ENCODE measurements around the gene YJU2. TPM values are rescaled to one million over a fixed set of nuclear protein-coding genes. Genes with fewer than 3 reads are reported as not detected.

Gene YJU2
- 36.8 and 40.6 TPM in 2 replicates for total RNA-seq

GRCh38 chr19:4246767-4247593, at the start of gene YJU2:
Gene YJU2, plus strand, starts transcription at chr19:4247080. Its CDS starts 67 bp downstream, at chr19:4247147.
- Mint-ChIP-seq H3K4me1 (ENCODE audit: low read depth) (peaks cover 11% of the 10 kb centered on the region), H3K9me3 (peaks cover 2% of the 10 kb centered on the region), H3K27ac (peak within 1 kb of the TSS; percentile 100), H3K27me3 (ENCODE audit: insufficient read depth) (no peaks in the 10 kb centered on the region), H3K36me3 (ENCODE audit: low read depth) (peaks cover 36% of the 10 kb centered on the region), H3K4me3 (peak within 1 kb of the TSS; percentile 96)
- peak; percentile 99 for DNase-seq (ENCODE audit: low spot score)
- intact Hi-C loops (cut with micrococcal nuclease) = loop anchor here (1.0 to 2.0 kb wide), 11 partner anchors 18 to 484 kb away; partner anchors contain the start of genes ANKRD24, CHAF1A, EBI3 and FSD1

- peaks cover 3% of the 10 kb centered on the region for H3K36me3 Mint-ChIP-seq (ENCODE audit: low read depth)
- peak overlapping the region; percentile 21 for H3K27ac Mint-ChIP-seq
- intact Hi-C loops (cut with micrococcal nuclease) = no loop called here
- no peak overlapping the region for H3K4me3 Mint-ChIP-seq
- no peak for DNase-seq (ENCODE audit: low spot score)
- H3K27me3 Mint-ChIP-seq (ENCODE audit: insufficient read depth) = peaks cover 17% of the 10 kb centered on the region
- H3K9me3 Mint-ChIP-seq = peaks cover 10% of the 10 kb centered on the region
- H3K4me1 Mint-ChIP-seq (ENCODE audit: low read depth) = peaks cover 6% of the 10 kb centered on the region
These were observed 49.7 kb upstream of the YJU2 start for GRCh38 chr19:4197228-4197624.

- peaks cover 10% of the 10 kb centered on the region for H3K9me3 Mint-ChIP-seq
- peaks cover 3% of the 10 kb centered on the region for H3K36me3 Mint-ChIP-seq (ENCODE audit: low read depth)
- H3K4me1 Mint-ChIP-seq (ENCODE audit: low read depth) = peaks cover 6% of the 10 kb centered on the region
- no peak overlapping the region for H3K4me3 Mint-ChIP-seq
- intact Hi-C loops (cut with micrococcal nuclease) = no loop called here
- peaks cover 17% of the 10 kb centered on the region for H3K27me3 Mint-ChIP-seq (ENCODE audit: insufficient read depth)
- H3K27ac Mint-ChIP-seq = peak overlapping the region; percentile 55
- no peak for DNase-seq (ENCODE audit: low spot score)
These were observed 49.0 kb upstream of the YJU2 start for GRCh38 chr19:4197625-4198466.

- H3K9me3 Mint-ChIP-seq = peaks cover 10% of the 10 kb centered on the region
These were observed 48.3 kb upstream of the YJU2 start for GRCh38 chr19:4198467-4199126.

GRCh38 chr19:4199699-4200293, 47.1 kb upstream of the YJU2 start:
- Mint-ChIP-seq H3K9me3 (peaks cover 10% of the 10 kb centered on the region), H3K4me3 (no peak overlapping the region), H3K27me3 (ENCODE audit: insufficient read depth) (peaks cover 20% of the 10 kb centered on the region), H3K27ac (no peak overlapping the region), H3K4me1 (ENCODE audit: low read depth) (peaks cover 6% of the 10 kb centered on the region), H3K36me3 (ENCODE audit: low read depth) (peaks cover 3% of the 10 kb centered on the region)
- no peak for DNase-seq (ENCODE audit: low spot score)
- intact Hi-C loops (cut with micrococcal nuclease) = no loop called here

More at GRCh38 chr19:4198467-4199126, 48.3 kb upstream of the YJU2 start:
- peaks cover 3% of the 10 kb centered on the region for H3K36me3 Mint-ChIP-seq (ENCODE audit: low read depth)
- H3K4me3 Mint-ChIP-seq = no peak overlapping the region
- peaks cover 6% of the 10 kb centered on the region for H3K4me1 Mint-ChIP-seq (ENCODE audit: low read depth)
- DNase-seq (ENCODE audit: low spot score) = no peak
- intact Hi-C loops (cut with micrococcal nuclease) = no loop called here
- H3K27ac Mint-ChIP-seq = no peak overlapping the region
- peaks cover 17% of the 10 kb centered on the region for H3K27me3 Mint-ChIP-seq (ENCODE audit: insufficient read depth)

- Mint-ChIP-seq H3K4me1 (ENCODE audit: low read depth) (peaks cover 6% of the 10 kb centered on the region), H3K27ac (no peak overlapping the region), H3K9me3 (peaks cover 10% of the 10 kb centered on the region), H3K36me3 (ENCODE audit: low read depth) (peaks cover 3% of the 10 kb centered on the region), H3K27me3 (ENCODE audit: insufficient read depth) (peaks cover 18% of the 10 kb centered on the region), H3K4me3 (no peak overlapping the region)
- intact Hi-C loops (cut with micrococcal nuclease) = no loop called here
- no peak for DNase-seq (ENCODE audit: low spot score)
These were observed 45.8 kb upstream of the YJU2 start for GRCh38 chr19:4200940-4201542.

GRCh38 chr19:4201798-4202197, 45.1 kb upstream of the YJU2 start:
- H3K9me3 Mint-ChIP-seq = peaks cover 10% of the 10 kb centered on the region
- no peak for DNase-seq (ENCODE audit: low spot score)
- no peak overlapping the region for H3K27ac Mint-ChIP-seq
- intact Hi-C loops (cut with micrococcal nuclease) = no loop called here
- peaks cover 6% of the 10 kb centered on the region for H3K4me1 Mint-ChIP-seq (ENCODE audit: low read depth)
- H3K27me3 Mint-ChIP-seq (ENCODE audit: insufficient read depth) = peaks cover 18% of the 10 kb centered on the region
- H3K4me3 Mint-ChIP-seq = no peak overlapping the region
- H3K36me3 Mint-ChIP-seq (ENCODE audit: low read depth) = peaks cover 3% of the 10 kb centered on the region

- H3K9me3 Mint-ChIP-seq = no peaks in the 10 kb centered on the region
- no peak overlapping the region for H3K27ac Mint-ChIP-seq
- intact Hi-C loops (cut with micrococcal nuclease) = no loop called here
- DNase-seq (ENCODE audit: low spot score) = no peak
- H3K27me3 Mint-ChIP-seq (ENCODE audit: insufficient read depth) = peaks cover 6% of the 10 kb centered on the region
- no peak overlapping the region for H3K4me3 Mint-ChIP-seq
- no peaks in the 10 kb centered on the region for H3K36me3 Mint-ChIP-seq (ENCODE audit: low read depth)
- no peaks in the 10 kb centered on the region for H3K4me1 Mint-ChIP-seq (ENCODE audit: low read depth)
These were observed 39.9 kb upstream of the YJU2 start for GRCh38 chr19:4206818-4207484.

- Mint-ChIP-seq H3K4me3 (no peak overlapping the region), H3K36me3 (ENCODE audit: low read depth) (no peaks in the 10 kb centered on the region), H3K27me3 (ENCODE audit: insufficient read depth) (peaks cover 6% of the 10 kb centered on the region), H3K27ac (no peak overlapping the region), H3K9me3 (no peaks in the 10 kb centered on the region), H3K4me1 (ENCODE audit: low read depth) (no peaks in the 10 kb centered on the region)
- intact Hi-C loops (cut with micrococcal nuclease) = no loop called here
- DNase-seq (ENCODE audit: low spot score) = no peak
These were observed 38.3 kb upstream of the YJU2 start for GRCh38 chr19:4208385-4209094.

- peaks cover 2% of the 10 kb centered on the region for H3K27me3 Mint-ChIP-seq (ENCODE audit: insufficient read depth)
- no peak overlapping the region for H3K4me3 Mint-ChIP-seq
- intact Hi-C loops (cut with micrococcal nuclease) = no loop called here
- no peaks in the 10 kb centered on the region for H3K9me3 Mint-ChIP-seq
- H3K36me3 Mint-ChIP-seq (ENCODE audit: low read depth) = no peaks in the 10 kb centered on the region
- H3K27ac Mint-ChIP-seq = no peak overlapping the region
- no peak for DNase-seq (ENCODE audit: low spot score)
- peaks cover 6% of the 10 kb centered on the region for H3K4me1 Mint-ChIP-seq (ENCODE audit: low read depth)
These were observed 36.6 kb upstream of the YJU2 start for GRCh38 chr19:4210166-4210731.

GRCh38 chr19:4213116-4213515, 33.8 kb upstream of the YJU2 start:
- no peaks in the 10 kb centered on the region for H3K9me3 Mint-ChIP-seq
- H3K4me3 Mint-ChIP-seq = no peak overlapping the region
- intact Hi-C loops (cut with micrococcal nuclease) = no loop called here
- no peaks in the 10 kb centered on the region for H3K27me3 Mint-ChIP-seq (ENCODE audit: insufficient read depth)
- peaks cover 6% of the 10 kb centered on the region for H3K4me1 Mint-ChIP-seq (ENCODE audit: low read depth)
- no peak overlapping the region for H3K27ac Mint-ChIP-seq
- no peak for DNase-seq (ENCODE audit: low spot score)
- no peaks in the 10 kb centered on the region for H3K36me3 Mint-ChIP-seq (ENCODE audit: low read depth)
